Cardiac fibroblast (primary cell): Measurements from ENCODE around the gene OS9.

Experiments
- DNase-seq, 2 donors: peaks; one replicate each; pipeline versions ENCODE4 v3.0.0 to v3.0.0-alpha.2; 2010; ENCODE audit warnings: low read depth in 2 of 2
- H3K4me3 ChIP-seq, 2 donors: replicated peaks in 1 of 2; 1 replicate in 1 of 2; 2 replicates in 1 of 2; pipeline ENCODE4 v1.5.1; 2011; ENCODE audit warnings: low read depth in 2 of 2, low read length in 2 of 2, mild to moderate bottlenecking in 2 of 2, moderate library complexity in 1 of 2
- CTCF ChIP-seq: IDR thresholded peaks from one replicate; pipeline ENCODE4 v1.5.1; 2011; ENCODE audit warnings: low read depth, mild to moderate bottlenecking, low read length, inconsistent platforms

The OS9 gene

GRCh38 chr12:57757771-57758170 lies 63.8 kb downstream of the OS9 start:
- no peak overlapping the region for H3K4me3 ChIP-seq
- no peak for TF ChIP-seq CTCF
- DNase-seq = no peak

- no peak overlapping the region for H3K4me3 ChIP-seq
- DNase-seq = no peak
- TF ChIP-seq CTCF = no peak
These were observed 64.8 kb downstream of the OS9 start for GRCh38 chr12:57758552-57759359.

- peak; percentile 48 for TF ChIP-seq CTCF
- peak in 1 of 2 donors; percentile 34 for DNase-seq
- no peak overlapping the region for H3K4me3 ChIP-seq
These were observed 65.5 kb downstream of the OS9 start for GRCh38 chr12:57759360-57759980.

DNA sequence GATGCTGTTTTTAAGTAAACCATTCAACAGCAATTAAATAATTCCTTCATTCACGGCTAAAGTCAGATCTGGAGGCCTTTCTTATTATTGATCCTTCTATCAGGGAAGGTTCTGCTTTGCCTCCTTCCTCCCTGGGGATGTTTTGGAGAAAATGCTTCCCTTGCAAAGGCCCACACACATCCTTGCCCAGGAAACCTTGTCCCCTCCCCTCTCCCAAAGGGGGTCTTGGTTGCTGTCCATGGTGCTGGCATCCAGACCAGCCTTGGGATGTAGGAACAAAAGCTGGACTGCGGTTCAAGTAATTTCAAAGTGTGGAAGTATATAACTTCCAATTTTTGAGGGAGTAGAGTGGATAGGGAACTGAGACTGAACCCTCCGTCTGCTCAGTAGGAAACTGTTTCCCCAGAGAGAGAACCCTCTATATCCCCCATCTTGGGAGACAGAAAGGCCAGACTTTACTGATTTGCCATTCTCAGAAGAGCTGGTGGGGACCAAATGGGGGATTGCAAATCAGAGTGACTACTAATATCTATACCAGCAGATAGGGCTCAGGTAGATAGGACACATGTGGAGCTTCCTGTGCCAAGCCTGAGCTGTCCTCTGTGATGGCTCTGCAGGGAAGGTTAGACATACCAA lies 66.5 kb downstream of the OS9 start:
- no peak overlapping the region for H3K4me3 ChIP-seq
- no peak for DNase-seq
- no peak for TF ChIP-seq CTCF

DNA sequence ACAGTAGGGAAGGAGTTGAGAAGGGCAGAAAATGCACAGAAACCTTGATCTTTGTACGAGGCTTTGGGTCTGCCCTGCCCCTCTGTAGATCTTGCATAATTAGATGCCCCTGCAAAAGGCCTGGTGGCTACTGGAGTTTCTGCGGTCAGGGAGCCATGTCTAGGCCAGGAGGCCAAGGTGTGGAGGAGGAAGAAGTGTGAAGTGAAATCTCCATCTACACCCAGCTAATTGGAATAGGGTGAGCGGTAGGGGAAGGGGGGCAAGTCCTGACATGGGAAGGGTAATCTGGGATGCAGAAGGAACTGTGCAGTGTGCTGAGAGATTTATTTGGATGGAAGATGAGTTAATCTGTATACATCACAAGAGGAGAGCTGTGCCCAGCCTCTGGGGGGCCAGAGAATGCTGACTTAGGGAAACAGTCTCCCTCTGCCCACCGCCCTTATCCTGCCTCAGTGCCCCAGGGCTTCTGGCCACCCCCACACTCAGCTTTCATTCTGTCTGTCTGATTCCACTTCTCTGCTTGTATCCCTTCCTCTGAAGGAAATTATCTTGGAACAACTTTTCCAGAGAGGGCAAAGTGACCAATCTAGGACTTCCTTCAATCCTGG lies 67.6 kb downstream of the OS9 start:
- no peak for DNase-seq
- TF ChIP-seq CTCF = no peak
- H3K4me3 ChIP-seq = no peak overlapping the region

GRCh38 chr12:57762463-57762862 lies 68.5 kb downstream of the OS9 start:
- no peak overlapping the region for H3K4me3 ChIP-seq
- no peak for DNase-seq
- TF ChIP-seq CTCF = no peak
